Lower leg skin (tissue), 3 donors: ENCODE measurements around the gene SLC39A9.

Experiments used
- CTCF ChIP-seq, 3 donors: fragments of 450-650 bp; IDR thresholded peaks; one replicate each; pipeline ENCODE4 v1.5.1; 2016; ENCODE audit warnings: antibody characterized with exemption in 3 of 3, mild to moderate bottlenecking in 3 of 3, moderate library complexity in 2 of 3
- POLR2A ChIP-seq, 2 donors: fragments of 450-650 bp; IDR thresholded peaks; one replicate each; pipeline ENCODE4 v1.6.1; 2016 to 2017; ENCODE audit warnings: antibody characterized with exemption in 2 of 2, mild to moderate bottlenecking in 1 of 2, moderate library complexity in 1 of 2

- no peak for TF ChIP-seq CTCF (IDR thresholded peaks at IDR 0.05)
- no peak for TF ChIP-seq POLR2A (IDR thresholded peaks at IDR 0.05)
Measured at GRCh38 chr14:69392481-69392880, 6.0 kb upstream of the SLC39A9 start.
